Measurements from ENCODE around the gene OR6C70. TPM values are rescaled to one million over a fixed set of nuclear protein-coding genes. Genes with fewer than 3 reads are reported as not detected.

OR6C70 gene
- total RNA-seq, 1 donor from 2014 or later = not detected

DNA sequence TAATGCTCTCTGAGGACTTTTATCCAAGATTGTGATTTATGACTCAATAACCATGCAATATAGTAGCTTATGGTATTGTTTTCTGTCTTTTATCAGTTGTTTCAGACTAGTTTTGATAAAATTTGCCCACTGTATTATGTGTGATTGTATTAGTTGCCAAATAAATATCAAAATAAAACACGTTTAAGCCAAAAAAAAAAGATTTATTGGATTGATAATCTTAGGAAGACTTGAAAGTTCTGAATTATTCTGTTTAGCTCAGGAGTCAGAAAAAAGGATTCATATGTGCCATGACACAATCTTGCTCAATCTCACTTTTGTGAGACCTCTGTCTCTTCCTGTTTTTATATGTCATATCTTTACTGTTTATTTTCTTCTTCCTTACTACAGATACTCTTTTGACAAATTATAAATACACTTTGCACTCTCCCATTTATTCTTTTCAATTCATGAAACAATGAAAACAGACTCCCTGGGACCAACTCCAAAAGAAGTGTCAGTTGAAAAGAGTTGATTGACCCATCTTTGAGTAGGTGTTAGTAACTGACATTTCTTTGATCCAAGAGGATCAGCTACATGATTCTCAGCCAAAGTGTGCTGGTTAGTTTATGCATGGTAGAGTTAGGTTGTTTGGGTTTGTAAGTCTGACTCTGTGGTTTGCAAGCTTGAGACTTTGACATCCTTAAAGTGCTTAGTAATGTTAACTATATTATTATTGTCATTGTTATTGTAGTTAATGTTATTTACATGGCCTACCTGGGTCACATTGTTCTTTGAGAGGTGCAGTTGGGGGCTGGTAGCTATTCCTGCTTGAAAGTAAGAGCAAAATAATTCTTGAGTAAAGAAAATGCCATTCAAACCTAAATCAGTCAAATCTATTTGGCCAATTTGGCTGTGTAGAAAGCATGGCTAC lies 41.4 kb downstream of the OR6C70 start:
- no peak for DNase-seq (ENCODE audit: low spot score in 2 of 2)
- Histone ChIP-seq H3K4me3 (no peak overlapping the region), H3K9me3 (no peaks in the 10 kb centered on the region), H3K27ac (no peak overlapping the region), H3K27me3 (no peaks in the 10 kb centered on the region), H3K4me1 (no peaks in the 10 kb centered on the region), H3K36me3 (no peaks in the 10 kb centered on the region)
- TF ChIP-seq, protein P1, sequence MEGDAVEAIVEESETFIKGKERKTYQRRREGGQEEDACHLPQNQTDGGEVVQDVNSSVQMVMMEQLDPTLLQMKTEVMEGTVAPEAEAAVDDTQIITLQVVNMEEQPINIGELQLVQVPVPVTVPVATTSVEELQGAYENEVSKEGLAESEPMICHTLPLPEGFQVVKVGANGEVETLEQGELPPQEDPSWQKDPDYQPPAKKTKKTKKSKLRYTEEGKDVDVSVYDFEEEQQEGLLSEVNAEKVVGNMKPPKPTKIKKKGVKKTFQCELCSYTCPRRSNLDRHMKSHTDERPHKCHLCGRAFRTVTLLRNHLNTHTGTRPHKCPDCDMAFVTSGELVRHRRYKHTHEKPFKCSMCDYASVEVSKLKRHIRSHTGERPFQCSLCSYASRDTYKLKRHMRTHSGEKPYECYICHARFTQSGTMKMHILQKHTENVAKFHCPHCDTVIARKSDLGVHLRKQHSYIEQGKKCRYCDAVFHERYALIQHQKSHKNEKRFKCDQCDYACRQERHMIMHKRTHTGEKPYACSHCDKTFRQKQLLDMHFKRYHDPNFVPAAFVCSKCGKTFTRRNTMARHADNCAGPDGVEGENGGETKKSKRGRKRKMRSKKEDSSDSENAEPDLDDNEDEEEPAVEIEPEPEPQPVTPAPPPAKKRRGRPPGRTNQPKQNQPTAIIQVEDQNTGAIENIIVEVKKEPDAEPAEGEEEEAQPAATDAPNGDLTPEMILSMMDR (IDR thresholded peaks at IDR 0.05) = no peak
- intact Hi-C loops (cut with DNase I) = no loop called here

- H3K27ac ChIP-seq = no peak within 1 kb of the TSS
- no peaks in the 10 kb centered on the region for H3K27me3 ChIP-seq
- TF ChIP-seq, protein P1 (IDR thresholded peaks at IDR 0.05) = no peak
- no peaks in the 10 kb centered on the region for H3K36me3 ChIP-seq
- intact Hi-C loops (cut with DNase I) = no loop called here
- H3K4me3 ChIP-seq = no peak within 1 kb of the TSS
- H3K9me3 ChIP-seq = no peaks in the 10 kb centered on the region
- no peak for DNase-seq (ENCODE audit: low spot score in 2 of 2)
- no peaks in the 10 kb centered on the region for H3K4me1 ChIP-seq
These were observed 44.0 kb downstream of the OR6C70 start, which contains the start of gene OR6C76 for GRCh38 chr12:55425954-55426353. Gene OR6C76 (plus strand): TSS chr12:55426254. CDS start chr12:55426254, 0 bp downstream.

- H3K27ac ChIP-seq = no peak overlapping the region
- TF ChIP-seq, protein P1 (IDR thresholded peaks at IDR 0.05) = no peak
- no peaks in the 10 kb centered on the region for H3K9me3 ChIP-seq
- DNase-seq (ENCODE audit: low spot score in 2 of 2) = no peak
- no peak overlapping the region for H3K4me3 ChIP-seq
- no peaks in the 10 kb centered on the region for H3K27me3 ChIP-seq
- H3K36me3 ChIP-seq = no peaks in the 10 kb centered on the region
- intact Hi-C loops (cut with DNase I) = no loop called here
- no peaks in the 10 kb centered on the region for H3K4me1 ChIP-seq
These were observed 49.5 kb downstream of the OR6C70 start for GRCh38 chr12:55420307-55420962.

Other genes starting within 250 kb of the OR6C70 start
- gene OR10A7, start 249.1 kb downstream of the OR6C70 start, total RNA-seq = not detected
- gene OR6C74, start 225.5 kb downstream of the OR6C70 start, total RNA-seq = not detected
- not detected for gene OR6C6, start 173.6 kb downstream of the OR6C70 start, total RNA-seq
- gene OR6C1, start 155.8 kb downstream of the OR6C70 start, total RNA-seq = not detected
- gene OR6C3, start 139.4 kb downstream of the OR6C70 start, total RNA-seq = not detected
- not detected for gene OR6C75, start 107.2 kb downstream of the OR6C70 start, total RNA-seq
- gene OR6C65, start 69.6 kb downstream of the OR6C70 start, total RNA-seq = not detected
- gene OR6C76, start 43.9 kb downstream of the OR6C70 start, total RNA-seq = not detected
- not detected for gene OR6C2, start 26.1 kb downstream of the OR6C70 start, total RNA-seq
- not detected for gene OR6C68, start 22.2 kb upstream of the OR6C70 start, total RNA-seq
- gene OR6C4, start 79.5 kb upstream of the OR6C70 start, total RNA-seq = not detected
- not detected for gene OR2AP1, start 102.3 kb upstream of the OR6C70 start, total RNA-seq
- gene OR10P1, start 166.8 kb upstream of the OR6C70 start, total RNA-seq = not detected
- 246 TPM for gene ITGA7, start 237.8 kb upstream of the OR6C70 start, total RNA-seq
- gene BLOC1S1, start 245.9 kb upstream of the OR6C70 start, total RNA-seq = 57.2 TPM

All from ascending aorta (tissue), 2 donors.